ENCODE data around the gene TICAM2. TPM values are rescaled to one million over a fixed set of nuclear protein-coding genes. Genes with fewer than 3 reads are reported as not detected.
A peak's percentile ranks its signal among the peaks of the same experiment; 100 is the strongest.
"Not testable (repeated sequence)": the region's sequence is repeated elsewhere in the genome, so short reads cannot be mapped to it uniquely, and the experiment has no call there.

The TICAM2 gene, protein sequence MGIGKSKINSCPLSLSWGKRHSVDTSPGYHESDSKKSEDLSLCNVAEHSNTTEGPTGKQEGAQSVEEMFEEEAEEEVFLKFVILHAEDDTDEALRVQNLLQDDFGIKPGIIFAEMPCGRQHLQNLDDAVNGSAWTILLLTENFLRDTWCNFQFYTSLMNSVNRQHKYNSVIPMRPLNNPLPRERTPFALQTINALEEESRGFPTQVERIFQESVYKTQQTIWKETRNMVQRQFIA
- 2.1 TPM for total RNA-seq

DNA sequence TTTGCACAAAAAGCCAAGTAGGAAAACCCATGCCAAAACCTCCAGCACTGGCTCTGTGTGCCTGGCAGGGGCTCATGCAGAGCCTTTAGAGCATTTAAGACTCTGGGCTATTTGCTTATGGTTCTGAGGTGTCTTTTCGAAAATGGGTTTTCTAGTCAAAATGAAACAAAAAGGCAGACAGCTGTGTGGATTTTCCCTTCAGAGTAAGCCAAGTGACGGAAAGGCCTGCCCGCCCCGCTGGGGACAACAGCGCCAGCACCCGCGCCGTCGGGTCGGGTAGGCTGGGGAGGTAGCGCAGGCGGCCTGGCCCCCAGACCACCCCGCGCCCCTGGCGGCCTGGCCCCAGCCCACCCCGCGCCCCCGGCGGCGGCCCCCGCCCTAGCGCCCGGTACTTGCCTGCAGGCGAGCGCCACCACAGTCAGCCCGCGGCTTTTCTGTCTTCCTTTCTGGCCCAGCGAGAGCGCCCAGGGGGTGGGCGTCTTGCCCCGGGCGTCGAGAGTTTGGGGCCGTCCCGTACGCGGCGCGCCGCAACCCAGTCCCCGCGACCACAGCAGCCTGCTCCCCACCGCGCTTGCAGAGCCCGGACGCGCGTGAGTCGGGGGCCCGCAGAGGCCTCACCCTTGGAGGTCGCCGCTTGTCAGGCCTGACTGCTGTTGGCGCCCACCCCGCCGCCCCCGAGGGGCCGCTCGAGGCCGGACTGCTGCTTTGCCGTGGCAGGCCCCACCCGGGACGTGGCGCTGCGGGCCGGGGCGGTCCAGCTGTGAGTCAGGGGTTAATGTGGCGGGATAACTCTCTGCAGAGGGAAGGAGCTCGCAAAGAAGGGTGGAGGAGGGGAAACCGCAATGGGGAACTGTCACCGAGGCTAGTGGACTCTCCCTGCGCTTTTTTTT lies at the start of gene TICAM2:
Gene TICAM2 (minus strand): TSS at position 779 of the 890 bp plus-strand sequence. CDS start 21,223 bp downstream, outside the sequence.
- ATAC-seq, result peak; percentile 88
- DNase-seq (ENCODE audit: low spot score), result peak; percentile 74

GRCh38 chr5:115649541-115649940 lies 47.3 kb upstream of the TICAM2 start:
- DNase-seq (ENCODE audit: low spot score) (no peak), ATAC-seq (no peak)

- DNase-seq (ENCODE audit: low spot score) (peak; percentile 60), ATAC-seq (peak; percentile 96)
Measured at GRCh38 chr5:115648056-115648455, 45.8 kb upstream of the TICAM2 start.

- ATAC-seq; DNase-seq (ENCODE audit: low spot score): not testable (repeated sequence)
Measured at GRCh38 chr5:115645386-115645785, 43.1 kb upstream of the TICAM2 start.

DNA sequence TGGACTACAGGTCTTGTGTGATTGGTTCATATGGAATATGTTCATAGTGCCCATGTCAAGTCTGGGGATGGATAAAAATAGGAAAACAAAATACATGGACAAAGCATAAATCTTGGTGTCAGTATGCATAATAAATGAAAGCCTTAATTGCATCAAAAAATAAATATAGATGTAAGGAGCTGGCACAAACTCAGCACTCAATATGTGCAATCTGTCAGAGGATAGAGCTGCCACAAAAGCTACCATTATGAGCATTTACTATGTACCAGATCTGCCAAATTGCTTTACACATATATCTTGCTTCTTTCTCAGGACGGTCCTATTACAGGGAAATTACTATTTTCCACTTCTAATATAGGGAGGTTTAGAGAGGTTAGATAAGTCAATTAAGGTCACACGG lies 41.8 kb upstream of the TICAM2 start:
- no peak for DNase-seq (ENCODE audit: low spot score)
- no peak for ATAC-seq

DNA sequence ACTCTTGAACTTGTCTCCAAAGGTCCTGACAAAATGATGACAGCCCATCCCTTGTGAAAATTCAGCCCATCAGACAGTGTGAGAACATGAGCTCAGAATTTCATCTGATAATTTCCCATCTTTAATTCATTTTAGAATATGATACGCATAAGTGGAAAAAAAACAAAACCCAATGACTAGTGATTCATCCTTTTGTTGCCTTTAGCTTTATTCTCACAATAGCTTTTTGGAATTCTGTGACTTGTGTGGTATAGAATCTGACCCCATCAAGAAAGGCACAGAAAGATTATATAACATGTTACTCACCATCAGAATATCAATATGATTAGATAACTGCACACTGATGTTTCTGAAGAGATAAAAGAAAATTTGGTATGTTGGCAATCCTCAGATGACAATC lies 39.7 kb upstream of the TICAM2 start:
- DNase-seq (ENCODE audit: low spot score) (no peak), ATAC-seq (no peak)

- no peak for DNase-seq (ENCODE audit: low spot score)
- no peak for ATAC-seq
Measured at GRCh38 chr5:115640274-115640673, 38.0 kb upstream of the TICAM2 start.

GRCh38 chr5:115639377-115639776 lies 37.1 kb upstream of the TICAM2 start:
- ATAC-seq (peak; percentile 64), DNase-seq (ENCODE audit: low spot score) (no peak)

- ATAC-seq, result no peak
- DNase-seq (ENCODE audit: low spot score), result no peak
Measured at GRCh38 chr5:115637507-115637906, 35.2 kb upstream of the TICAM2 start.

DNA sequence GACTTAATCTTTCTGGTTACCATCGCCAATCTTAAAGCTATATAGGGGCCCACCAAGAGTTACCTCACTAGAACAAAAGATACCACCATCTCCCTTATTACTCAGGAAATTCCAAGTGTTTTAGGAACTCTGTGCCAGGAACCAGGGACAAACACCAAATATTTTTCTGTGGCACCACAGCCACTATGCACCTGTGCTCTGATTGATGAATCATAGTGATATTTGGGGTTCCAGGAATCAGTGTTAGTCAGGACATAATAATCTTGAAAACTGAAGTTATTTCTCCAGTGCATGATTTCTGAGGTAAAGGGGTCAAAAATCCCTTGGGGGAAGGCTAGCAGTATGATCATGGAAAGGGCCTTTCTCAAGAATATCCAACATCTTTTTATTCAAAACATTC lies 33.7 kb upstream of the TICAM2 start:
- no peak for ATAC-seq
- no peak for DNase-seq (ENCODE audit: low spot score)

DNA sequence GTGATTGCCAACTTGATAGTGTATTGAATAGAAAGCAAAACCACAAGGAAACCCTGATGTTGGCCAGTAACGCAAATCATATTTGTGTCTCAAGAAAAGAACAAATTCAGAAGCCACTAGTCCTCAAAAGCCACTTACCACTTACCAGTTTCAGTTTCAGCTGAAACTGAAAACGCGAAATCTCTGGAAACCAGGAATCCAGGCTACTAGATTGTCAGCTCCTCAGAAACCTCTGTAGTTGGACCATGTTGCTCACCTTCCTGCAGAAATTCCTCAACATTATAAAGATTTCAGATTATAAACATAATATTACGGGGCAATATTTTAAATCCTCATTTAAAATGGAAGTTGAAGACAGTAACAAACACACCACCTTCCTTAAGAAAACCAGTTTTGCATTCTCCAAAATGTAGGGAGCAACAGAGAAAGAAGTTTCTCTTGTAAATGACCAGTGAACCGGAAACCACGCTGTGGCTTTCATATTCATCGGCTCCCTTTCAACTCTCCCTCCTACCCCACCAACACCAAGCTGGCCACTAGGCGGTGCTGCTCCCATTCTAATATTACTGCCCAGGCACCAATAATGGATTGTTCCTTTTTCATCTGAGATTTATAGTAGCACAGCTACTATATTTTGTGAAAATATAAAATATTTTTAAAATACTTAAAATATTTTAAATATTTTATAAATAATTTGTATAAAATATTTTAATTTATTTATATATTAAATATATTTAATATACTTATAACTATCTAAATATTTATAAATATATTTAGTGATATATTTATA lies 32.3 kb upstream of the TICAM2 start:
- DNase-seq (ENCODE audit: low spot score) (peak; percentile 90), ATAC-seq (peak; percentile 98)

DNA sequence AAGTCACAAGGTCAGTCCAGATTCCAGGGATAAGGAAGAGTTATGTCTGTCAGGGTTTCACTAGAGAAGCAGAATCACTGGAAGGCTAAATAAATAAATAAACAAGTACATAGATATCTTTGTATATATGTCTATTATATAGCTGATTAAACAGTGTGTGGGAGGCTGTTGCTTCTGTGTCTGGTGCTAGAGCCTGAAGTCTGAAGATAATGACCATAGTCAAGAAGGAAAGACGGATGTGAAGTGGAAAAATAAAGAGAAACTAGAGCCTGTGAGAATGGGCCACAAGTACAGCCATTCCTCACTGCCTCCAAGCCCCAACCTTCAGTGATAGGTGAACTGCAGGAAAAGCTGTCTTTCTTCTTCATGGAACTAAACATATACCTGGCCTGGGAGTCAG lies 27.6 kb upstream of the TICAM2 start:
- no peak for DNase-seq (ENCODE audit: low spot score)
- no peak for ATAC-seq

DNA sequence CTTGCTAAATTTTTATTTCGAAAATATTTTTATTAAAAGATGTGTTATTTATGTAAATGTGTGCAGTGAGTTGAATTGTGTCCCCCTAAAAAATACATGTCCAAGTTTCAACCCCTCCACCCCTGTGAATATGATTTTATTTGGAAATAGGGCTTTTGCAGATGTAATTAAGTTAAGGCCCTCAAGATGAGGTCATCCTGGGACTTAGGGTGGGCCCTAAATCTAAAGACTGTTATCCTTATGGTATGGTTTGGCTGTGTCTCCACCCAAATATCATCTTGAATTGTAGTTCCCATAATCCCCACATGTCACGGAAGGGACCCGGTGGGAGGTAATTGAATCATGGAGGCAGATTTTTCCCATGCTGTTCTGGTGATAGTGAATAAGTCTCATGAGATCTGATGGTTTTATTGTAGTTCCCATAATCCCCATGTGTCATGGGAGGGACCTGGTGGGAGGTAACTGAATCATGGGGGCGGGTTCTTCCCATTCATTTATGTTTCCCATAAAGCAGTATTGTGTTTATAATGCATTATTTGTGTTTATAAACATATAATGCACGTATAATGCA lies 25.1 kb upstream of the TICAM2 start:
- ATAC-seq (no peak), DNase-seq (ENCODE audit: low spot score) (no peak)

GRCh38 chr5:115626445-115626823 lies 24.2 kb upstream of the TICAM2 start:
- ATAC-seq (peak; percentile 36), DNase-seq (ENCODE audit: low spot score) (no peak)

GRCh38 chr5:115625579-115626444 lies 23.5 kb upstream of the TICAM2 start, which contains the start of gene TMED7:
Gene TMED7 (minus strand): TSS chr5:115626036. CDS start chr5:115625792, 244 bp downstream.
- DNase-seq (ENCODE audit: low spot score) (peak; percentile 100), ATAC-seq (peak; percentile 96)

DNA sequence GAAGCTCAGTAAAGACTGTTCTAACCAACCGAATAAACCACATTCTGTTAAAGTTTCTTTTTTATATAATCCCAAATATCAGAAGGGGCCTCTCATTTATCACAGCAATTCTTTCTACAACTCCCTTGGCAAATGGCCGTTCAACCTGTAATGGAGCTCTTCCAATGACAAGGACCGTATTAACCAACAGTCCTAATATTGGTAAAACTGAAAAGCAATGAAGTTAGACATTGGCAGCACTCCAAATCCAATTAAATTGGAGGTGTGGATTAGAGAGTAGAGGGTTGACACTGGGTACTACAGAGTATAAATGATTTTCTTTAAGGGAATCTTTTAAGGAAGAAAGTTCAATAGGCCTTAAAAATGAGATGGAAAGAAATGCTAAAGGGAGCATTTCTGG lies 22.7 kb upstream of the TICAM2 start:
- ATAC-seq (no peak), DNase-seq (ENCODE audit: low spot score) (no peak)

GRCh38 chr5:115623658-115624057 lies 21.4 kb upstream of the TICAM2 start:
- ATAC-seq (no peak), DNase-seq (ENCODE audit: low spot score) (no peak)

DNA sequence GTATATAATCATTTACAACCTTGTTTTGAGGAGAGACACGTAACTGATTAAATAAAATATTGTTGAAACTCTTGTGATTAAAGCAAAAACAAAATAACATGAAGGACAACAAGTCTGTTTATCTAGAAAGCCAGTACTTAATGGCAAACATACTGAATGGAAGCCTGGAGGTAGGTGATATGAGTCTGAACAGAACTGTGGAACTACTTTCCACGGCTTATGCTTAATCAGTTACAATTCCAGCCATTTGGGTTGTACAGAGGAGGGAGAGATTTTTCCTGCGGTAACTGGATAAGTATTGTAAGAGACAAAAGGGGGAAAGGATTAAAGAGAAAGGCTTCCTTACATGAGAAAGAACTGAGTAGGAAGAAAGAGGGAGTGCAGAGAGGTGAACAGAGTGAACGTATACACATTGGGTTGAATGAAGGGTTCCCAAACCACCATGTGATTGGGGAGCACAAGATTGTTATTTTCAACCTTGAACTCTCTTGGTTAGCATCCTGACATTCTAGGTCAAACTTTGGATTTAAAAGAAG lies 19.2 kb upstream of the TICAM2 start:
- DNase-seq (ENCODE audit: low spot score) (no peak), ATAC-seq (no peak)

GRCh38 chr5:115616892-115617291 lies 14.6 kb upstream of the TICAM2 start:
- ATAC-seq, result no peak
- DNase-seq (ENCODE audit: low spot score), result no peak

DNA sequence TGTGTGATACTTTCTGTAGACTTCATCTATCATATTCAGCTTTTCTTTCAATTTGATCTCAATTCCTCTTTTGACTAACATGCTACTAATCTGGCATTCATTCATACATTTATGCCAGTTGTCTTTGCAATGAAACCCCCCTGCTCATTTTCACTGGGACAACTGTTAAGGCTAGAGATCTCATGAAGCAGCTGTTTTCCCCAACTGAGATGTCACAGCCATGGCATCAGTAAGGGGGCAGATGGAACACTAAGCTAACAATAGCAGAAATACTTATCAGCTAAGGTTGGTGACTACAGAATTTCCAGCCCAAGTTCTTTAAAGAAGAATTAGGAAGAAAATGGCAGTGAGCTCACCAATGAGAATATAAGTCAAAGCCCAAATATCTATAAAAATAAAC lies 14.2 kb upstream of the TICAM2 start:
- ATAC-seq (no peak), DNase-seq (ENCODE audit: low spot score) (no peak)
